ENCODE results near the gene MYO1A.
"Not testable (repeated sequence)": the region's sequence is repeated elsewhere in the genome, so short reads cannot be mapped to it uniquely, and the experiment has no call there.

MYO1A gene

GRCh38 chr12:57046947-57047890 is 2.7 kb downstream of the MYO1A start:
- no peak for DNase-seq

- DNase-seq: no peak
These were observed 3.7 kb downstream of the MYO1A start for GRCh38 chr12:57046086-57046791.

GRCh38 chr12:57044889-57045288 is 5.0 kb downstream of the MYO1A start:
- no peak for DNase-seq

GRCh38 chr12:57044468-57044867 is 5.5 kb downstream of the MYO1A start:
- no peak for DNase-seq

GRCh38 chr12:57042695-57043094 is 7.2 kb downstream of the MYO1A start:
- DNase-seq: no peak

- DNase-seq: no peak
These were observed 9.2 kb downstream of the MYO1A start for GRCh38 chr12:57040750-57041149.

- no peak for DNase-seq
These were observed 9.7 kb downstream of the MYO1A start for GRCh38 chr12:57040211-57040610.

- no peak for DNase-seq
These were observed 10.7 kb downstream of the MYO1A start for GRCh38 chr12:57039016-57039798.

- DNase-seq: no peak
These were observed 12.7 kb downstream of the MYO1A start for GRCh38 chr12:57037264-57037663.

- no peak for DNase-seq
These were observed 16.5 kb downstream of the MYO1A start for GRCh38 chr12:57033431-57033830.

- DNase-seq: no peak
These were observed 18.1 kb downstream of the MYO1A start for GRCh38 chr12:57031789-57032188.

- no peak for DNase-seq
These were observed 18.7 kb downstream of the MYO1A start for GRCh38 chr12:57031138-57031725.

GRCh38 chr12:57029457-57029856 is 20.5 kb downstream of the MYO1A start:
- no peak for DNase-seq

- DNase-seq: no peak
These were observed 22.1 kb downstream of the MYO1A start for GRCh38 chr12:57027805-57028153.

GRCh38 chr12:57027011-57027804 is 22.7 kb downstream of the MYO1A start:
- DNase-seq: no peak

- no peak for DNase-seq
These were observed 24.7 kb downstream of the MYO1A start for GRCh38 chr12:57025196-57025595.

- DNase-seq: not testable (repeated sequence)
These were observed 27.6 kb downstream of the MYO1A start for GRCh38 chr12:57022324-57022723.

GRCh38 chr12:57019983-57020719 is 29.8 kb downstream of the MYO1A start:
- DNase-seq: no peak

GRCh38 chr12:57018906-57019305 is 31.0 kb downstream of the MYO1A start:
- no peak for DNase-seq

GRCh38 chr12:57018353-57018752 is 31.6 kb downstream of the MYO1A start:
- not testable (repeated sequence) for DNase-seq

- no peak for DNase-seq
These were observed 33.6 kb downstream of the MYO1A start, which contains the start of gene TAC3 for GRCh38 chr12:57016348-57016747. TSS of gene TAC3 (minus strand) at chr12:57016529. CDS start at chr12:57015797, 732 bp downstream.
